CD14-positive monocyte (primary cell): ENCODE results near the gene RWDD3. TPM values are rescaled to one million over a fixed set of nuclear protein-coding genes. Genes with fewer than 3 reads are reported as not detected.

Source experiments
- DNase-seq, 3 donors: peaks; one replicate each; pipeline ENCODE4 v3.0.0-alpha.2; 2011 to 2022
- H2AFZ ChIP-seq: 2 replicates; pipeline ENCODE4 v1.6.0; 2012; ENCODE audit warnings: mild to moderate bottlenecking, low read depth, low read length, inconsistent platforms; ENCODE audit not compliant: insufficient read depth, poor library complexity, severe bottlenecking
- H3K27ac ChIP-seq, 2 donors: 1 replicate in 1 of 2; 2 replicates in 1 of 2; pipeline ENCODE4 v1.5.1; 2012 to 2013; ENCODE audit warnings: low read length in 2 of 2, control low read depth in 1 of 2, inconsistent platforms in 1 of 2, low read depth in 1 of 2, mild to moderate bottlenecking in 1 of 2
- H3K27me3 ChIP-seq, 2 donors: one replicate each; pipeline versions ENCODE4 v1.6.0 to v1.6.1; 2011 to 2013; ENCODE audit warnings: low read length in 2 of 2; ENCODE audit not compliant: control insufficient read depth in 2 of 2, insufficient read depth in 2 of 2
- H3K36me3 ChIP-seq, 2 donors: replicated peaks in 1 of 2; 1 replicate in 1 of 2; 2 replicates in 1 of 2; pipeline versions ENCODE4 v1.5.1 to v1.6.1; 2012 to 2013; ENCODE audit warnings: low read length in 2 of 2, control low read depth in 1 of 2, inconsistent platforms in 1 of 2, mild to moderate bottlenecking in 1 of 2; ENCODE audit not compliant: insufficient read depth in 2 of 2, control insufficient read depth in 1 of 2
- H3K4me1 ChIP-seq, 2 donors: 1 replicate in 1 of 2; 2 replicates in 1 of 2; pipeline versions ENCODE4 v1.5.1 to v1.6.1; 2012 to 2013; ENCODE audit warnings: low read length in 2 of 2, control low read depth in 1 of 2, inconsistent platforms in 1 of 2, mild to moderate bottlenecking in 1 of 2, moderate library complexity in 1 of 2; ENCODE audit not compliant: insufficient read depth in 2 of 2, control insufficient read depth in 1 of 2
- H3K4me2 ChIP-seq: replicated peaks from 2 replicates; pipeline ENCODE3; 2012; ENCODE audit warnings: low read length, moderate library complexity, mild to moderate bottlenecking; ENCODE audit not compliant: poor library complexity, severe bottlenecking; ENCODE audit errors: extremely low read depth
- H3K4me3 ChIP-seq, 3 experiments: fragments of 200-600 bp in 1 of 3; sonication (generic) in 1 of 3; replicated peaks in 1 of 3; 1 replicate in 2 of 3; 2 replicates in 1 of 3; pipeline ENCODE4 v1.5.1; 2011 to 2013; ENCODE audit warnings: low read length in 3 of 3, mild to moderate bottlenecking in 3 of 3, control low read depth in 2 of 3, low read depth in 2 of 3, inconsistent platforms in 1 of 3, moderate library complexity in 1 of 3
- H3K79me2 ChIP-seq: 2 replicates; pipeline ENCODE4 v1.6.0; 2012; ENCODE audit warnings: mild to moderate bottlenecking, control low read depth, inconsistent platforms, low read length, moderate library complexity; ENCODE audit not compliant: insufficient read depth
- H3K9ac ChIP-seq: 2 replicates; pipeline ENCODE4 v1.6.0; 2017; ENCODE audit warnings: low read length, mild to moderate bottlenecking; ENCODE audit not compliant: insufficient read depth, poor library complexity, severe bottlenecking
- H3K9me3 ChIP-seq, 2 donors: replicated peaks in 1 of 2; 1 replicate in 1 of 2; 2 replicates in 1 of 2; pipeline versions ENCODE4 v1.5.1 to v1.6.1; 2012 to 2013; ENCODE audit warnings: low read length in 2 of 2, control low read depth in 1 of 2; ENCODE audit not compliant: control insufficient read depth in 1 of 2, insufficient read depth in 1 of 2
- H4K20me1 ChIP-seq: 2 replicates; pipeline ENCODE4 v1.6.0; 2012; ENCODE audit warnings: mild to moderate bottlenecking, low read length, control low read depth, moderate library complexity; ENCODE audit not compliant: insufficient read depth
- H3K27ac Mint-ChIP-seq, 7 donors: one replicate each; pipeline ENCODE4 v1.8.0; 2020; ENCODE audit warnings: mild to moderate bottlenecking in 7 of 7, mixed read lengths in 7 of 7, moderate library complexity in 6 of 7, inconsistent platforms in 2 of 7
- H3K27me3 Mint-ChIP-seq, 3 donors: one replicate each; pipeline ENCODE4 v1.8.0; 2021 to 2022; ENCODE audit warnings: low read depth in 3 of 3, mild to moderate bottlenecking in 3 of 3, mixed read lengths in 3 of 3, moderate library complexity in 3 of 3, inconsistent platforms in 1 of 3
- H3K36me3 Mint-ChIP-seq, 2 donors: one replicate each; pipeline ENCODE4 v1.8.0; 2020; ENCODE audit warnings: mixed read lengths in 2 of 2, inconsistent platforms in 1 of 2, mild to moderate bottlenecking in 1 of 2
- H3K4me1 Mint-ChIP-seq: one replicate; pipeline ENCODE4 v1.8.0; 2020; ENCODE audit warnings: mild to moderate bottlenecking, mixed read lengths
- H3K4me3 Mint-ChIP-seq, 2 donors: one replicate each; pipeline ENCODE4 v1.8.0; 2020; ENCODE audit warnings: mild to moderate bottlenecking in 2 of 2, mixed read lengths in 2 of 2, moderate library complexity in 1 of 2
- H3K9me3 Mint-ChIP-seq, 7 donors: one replicate each; pipeline ENCODE4 v1.8.0; 2020 to 2022; ENCODE audit warnings: mixed read lengths in 7 of 7, mild to moderate bottlenecking in 6 of 7, moderate library complexity in 6 of 7, inconsistent platforms in 2 of 7
- WGBS: methylation state at CpG from one replicate; pipeline ENCODE4 v1.1.5; 2013; ENCODE audit warnings: missing lambda C conversion rate; ENCODE audit not compliant: insufficient coverage; 5-methylcytosine and 5-hydroxymethylcytosine counted together
- intact Hi-C, 2 donors: fragments of 100-400 bp; cut with micrococcal nuclease; formaldehyde crosslinking; loops; one replicate each; pipeline versions ENCODE4 v1.15.0 to v1.15.1; 2023
- polyA plus RNA-seq, 3 donors: library from polyadenylated mRNA; depleted of rRNA in 1 of 3; unstranded in 2 of 3; stranded (reverse) in 1 of 3; fragments of 300-500 nt in 2 of 3; fragments of >200 nt in 1 of 3; fragmentation: Illumina TruSeq in 2 of 3; gene quantifications; 1 replicate in 2 of 3; 2 replicates in 1 of 3; pipeline ENCODE4 v1.2.3, GENCODE V29; 2012 to 2021
- TF ChIP-seq, protein P1 (sequence below): fragments of 200-600 bp; IDR thresholded peaks from one replicate; pipeline ENCODE4 v1.8.0; 2022; ENCODE audit warnings: antibody characterized with exemption, mild to moderate bottlenecking

Gene RWDD3
- polyA plus RNA-seq, 3 donors, result 9.2 to 20.1 (median 18.1) TPM

DNA sequence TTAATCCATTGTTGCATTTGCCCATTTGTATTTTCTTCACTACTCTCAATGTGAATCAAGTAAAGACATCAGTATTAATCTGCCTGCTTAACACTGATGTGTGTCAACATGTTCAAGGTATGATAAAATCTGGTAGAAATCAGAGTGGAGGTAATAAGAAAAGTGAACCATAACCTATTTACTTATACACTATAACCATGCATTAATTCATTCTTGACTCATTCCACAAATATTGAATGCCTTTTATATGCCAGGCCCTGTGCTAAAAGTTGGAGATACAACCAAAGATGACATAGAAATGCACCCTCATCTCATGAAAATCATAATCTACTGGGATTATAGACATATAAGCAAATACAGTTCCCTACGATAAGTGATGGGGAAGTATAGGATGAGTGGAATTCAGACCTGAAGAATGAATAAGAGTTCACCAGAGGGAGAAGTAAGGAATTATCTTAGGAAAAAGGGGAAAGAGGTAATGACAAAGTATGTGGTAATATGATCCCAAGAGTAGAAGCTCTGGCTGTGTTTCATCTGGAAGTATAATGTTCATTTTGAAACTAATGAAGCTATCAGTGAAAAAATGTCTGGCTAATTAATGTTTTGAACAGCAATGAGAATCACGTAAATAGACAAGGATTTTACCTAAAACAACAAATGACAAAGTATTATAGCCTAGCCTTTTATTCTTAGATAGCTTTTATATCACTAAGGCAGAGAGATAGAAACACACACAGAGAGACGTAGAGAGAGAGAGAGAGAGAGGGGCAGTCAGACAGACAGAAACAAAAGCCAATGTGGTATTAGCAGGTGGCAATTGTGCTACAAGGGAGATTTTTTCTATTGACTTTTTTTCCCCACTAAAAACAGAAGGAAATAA lies 7.0 kb upstream of the RWDD3 start:
- H3K36me3 Mint-ChIP-seq, result no peaks in the 10 kb centered on the region

DNA sequence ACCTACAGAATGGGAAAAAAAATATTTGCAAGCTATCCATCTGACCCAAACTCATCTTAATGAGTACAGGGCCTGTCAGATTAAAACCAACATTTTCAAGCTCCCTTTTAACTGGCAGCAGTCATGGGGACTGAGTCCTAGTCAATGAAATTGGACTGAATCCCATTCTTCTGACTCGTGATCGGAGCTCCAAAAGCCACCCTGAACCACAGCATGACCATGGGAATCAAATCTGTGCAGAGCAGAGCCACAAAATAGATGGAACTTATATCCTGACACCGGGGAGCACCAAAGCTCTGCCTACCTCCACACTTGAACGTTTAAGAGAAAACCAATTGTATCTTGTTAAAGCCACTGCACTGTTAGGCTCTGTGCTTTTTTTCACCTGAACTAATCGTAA lies 5.0 kb upstream of the RWDD3 start:
- Histone ChIP-seq H3K36me3 (no peaks in the 10 kb centered on the region), H3K4me1 (peaks cover 7 to 8% of the 10 kb centered on the region in 2 donors), H3K4me2 (no peak overlapping the region), H3K9me3 (no peaks in the 10 kb centered on the region), H3K27ac (no peak overlapping the region), H3K79me2 (no peaks in the 10 kb centered on the region), H4K20me1 (no peaks in the 10 kb centered on the region), H2AFZ (no peak overlapping the region), H3K4me3 (no peak overlapping the region), H3K9ac (no peak overlapping the region), H3K27me3 (peaks cover 11 to 29% of the 10 kb centered on the region in 2 donors)
- intact Hi-C loops, result loop anchor here in 1 of 2 donors (5.0 kb wide), 1 partner anchor 157 kb away; the partner anchor contains the start of gene ALG14
- H3K27ac Mint-ChIP-seq, result no peak overlapping the region
- no peak for DNase-seq
- peaks cover 21% of the 10 kb centered on the region for H3K4me1 Mint-ChIP-seq
- H3K9me3 Mint-ChIP-seq, result peaks cover 0 to 5% (median 0%) of the 10 kb centered on the region in 7 donors
- WGBS, result 97% methylated on average over 5 of the region's 5 CpGs
- H3K4me3 Mint-ChIP-seq, result no peak overlapping the region
- H3K27me3 Mint-ChIP-seq, result peaks cover 5 to 32% (median 23%) of the 10 kb centered on the region in 3 donors
- H3K36me3 Mint-ChIP-seq, result no peaks in the 10 kb centered on the region
- TF ChIP-seq, protein P1, sequence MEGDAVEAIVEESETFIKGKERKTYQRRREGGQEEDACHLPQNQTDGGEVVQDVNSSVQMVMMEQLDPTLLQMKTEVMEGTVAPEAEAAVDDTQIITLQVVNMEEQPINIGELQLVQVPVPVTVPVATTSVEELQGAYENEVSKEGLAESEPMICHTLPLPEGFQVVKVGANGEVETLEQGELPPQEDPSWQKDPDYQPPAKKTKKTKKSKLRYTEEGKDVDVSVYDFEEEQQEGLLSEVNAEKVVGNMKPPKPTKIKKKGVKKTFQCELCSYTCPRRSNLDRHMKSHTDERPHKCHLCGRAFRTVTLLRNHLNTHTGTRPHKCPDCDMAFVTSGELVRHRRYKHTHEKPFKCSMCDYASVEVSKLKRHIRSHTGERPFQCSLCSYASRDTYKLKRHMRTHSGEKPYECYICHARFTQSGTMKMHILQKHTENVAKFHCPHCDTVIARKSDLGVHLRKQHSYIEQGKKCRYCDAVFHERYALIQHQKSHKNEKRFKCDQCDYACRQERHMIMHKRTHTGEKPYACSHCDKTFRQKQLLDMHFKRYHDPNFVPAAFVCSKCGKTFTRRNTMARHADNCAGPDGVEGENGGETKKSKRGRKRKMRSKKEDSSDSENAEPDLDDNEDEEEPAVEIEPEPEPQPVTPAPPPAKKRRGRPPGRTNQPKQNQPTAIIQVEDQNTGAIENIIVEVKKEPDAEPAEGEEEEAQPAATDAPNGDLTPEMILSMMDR, result no peak

More for the DNA sequence above, 7.0 kb upstream of the RWDD3 start:
- H3K27ac Mint-ChIP-seq, result peak overlapping the region; percentile 54 to 90 (median 66)
- Histone ChIP-seq H3K9me3 (no peaks in the 10 kb centered on the region), H3K9ac (no peak overlapping the region), H3K4me1 (no peaks in the 10 kb centered on the region), H2AFZ (no peak overlapping the region), H4K20me1 (no peaks in the 10 kb centered on the region), H3K4me2 (no peak overlapping the region), H3K4me3 (no peak overlapping the region), H3K36me3 (no peaks in the 10 kb centered on the region), H3K27ac (no peak overlapping the region), H3K27me3 (peaks cover 7 to 21% of the 10 kb centered on the region in 2 donors), H3K79me2 (no peaks in the 10 kb centered on the region)
- TF ChIP-seq, protein P1, result no peak
- H3K27me3 Mint-ChIP-seq, result peaks cover 5 to 17% (median 12%) of the 10 kb centered on the region in 3 donors
- no peak overlapping the region for H3K4me3 Mint-ChIP-seq
- no CpG with 5 or more reads among the region's 3 CpGs for WGBS
- H3K4me1 Mint-ChIP-seq, result peaks cover 12% of the 10 kb centered on the region
- peaks cover 0 to 3% (median 0%) of the 10 kb centered on the region in 7 donors for H3K9me3 Mint-ChIP-seq
- DNase-seq, result no peak
- intact Hi-C loops, result loop anchor here in 1 of 2 donors (5.0 kb wide), 1 partner anchor 155 kb away; the partner anchor contains the start of gene ALG14
